HepG2 (cell line): ENCODE data around the gene CNDP1. TPM values are rescaled to one million over a fixed set of nuclear protein-coding genes. Genes with fewer than 3 reads are reported as not detected.

Source experiments
- ATAC-seq: fragments of 200-7000 bp; cut with Tn5 transposase; 3 replicates; pipeline ENCODE4 v1.9.1; 2020; ENCODE audit warnings: mild to moderate bottlenecking, moderate library complexity
- BruUV-seq: library from RNA; stranded (reverse); fragments of 400-500 nt; replicated peaks from 2 replicates; lab custom pipeline; 2021; lab: Mats Ljungman, UMichigan
- CTCF ChIA-PET: fragments of 300-600 bp; formaldehyde crosslinking; extraction: SDS; loops from one replicate; lab custom pipeline; 2021; ENCODE audit warnings: low total read pairs, inconsistent platforms, low intra/inter-chr PET ratio; lab: Yijun Ruan, JAX
- POLR2A ChIA-PET: fragments of 350-600 bp; sonication (Branson Sonifier 250); formaldehyde crosslinking; loops from one replicate; lab custom pipeline; 2020; ENCODE audit warnings: antibody characterized with exemption, inconsistent platforms; lab: Yijun Ruan, JAX
- DNase-seq: peaks from one replicate; pipeline ENCODE4 v3.0.0-alpha.2; 2015; ENCODE audit warnings: low spot score
- FAIRE-seq: peaks from 3 replicates; lab custom pipeline; 2011; peaks lifted over from hg19 to GRCh38; lab: Jason Lieb, UNC
- H2AFZ ChIP-seq: one replicate; pipeline ENCODE4 v1.6.1; 2011; ENCODE audit warnings: low read length, inconsistent platforms
- H3K27ac ChIP-seq: fragments of 300-600 bp; 3 replicates; pipeline ENCODE4 v1.8.0; 2011; ENCODE audit warnings: mixed run types, mild to moderate bottlenecking, mixed read lengths, low read length, inconsistent platforms; ENCODE audit not compliant: insufficient read depth; ENCODE audit errors: extremely low read length
- H3K27me3 ChIP-seq, 2 experiments: fragments of 200-600 bp in 1 of 2; 2 replicates in 1 of 2; 3 replicates in 1 of 2; pipeline versions ENCODE4 v1.6.0 to v1.8.0; 2011; ENCODE audit warnings: low read length in 2 of 2, mild to moderate bottlenecking in 2 of 2, moderate library complexity in 2 of 2, inconsistent platforms in 1 of 2; ENCODE audit not compliant: insufficient read depth in 2 of 2, control insufficient read depth in 1 of 2
- H3K36me3 ChIP-seq, 2 experiments: fragments of 200-600 bp in 1 of 2; replicated peaks in 1 of 2; 2 replicates in 1 of 2; 3 replicates in 1 of 2; pipeline versions ENCODE4 v1.5.1 to v1.8.0; 2011; ENCODE audit warnings: low read length in 2 of 2, inconsistent platforms in 1 of 2; ENCODE audit not compliant: insufficient read depth in 2 of 2, control insufficient read depth in 1 of 2
- H3K4me1 ChIP-seq: 2 replicates; pipeline ENCODE4 v1.5.1; 2012; ENCODE audit warnings: low read length, inconsistent platforms; ENCODE audit not compliant: insufficient read depth
- H3K4me2 ChIP-seq: 2 replicates; pipeline ENCODE4 v1.6.0; 2011; ENCODE audit warnings: low read depth, low read length, inconsistent platforms
- H3K4me3 ChIP-seq, 3 experiments: fragments of 200-600 bp in 1 of 3; sonication (generic), shearing (Covaris generic) in 1 of 3; replicated peaks in 1 of 3; 2 replicates each; pipeline ENCODE4 v1.5.1; 2011 to 2016; ENCODE audit warnings: low read length in 3 of 3, inconsistent platforms in 2 of 3, low read depth in 2 of 3, mild to moderate bottlenecking in 2 of 3, control low read depth in 1 of 3, mixed read lengths in 1 of 3; ENCODE audit not compliant: insufficient read depth in 1 of 3
- H3K79me2 ChIP-seq: one replicate; pipeline ENCODE4 v1.6.1; 2011; ENCODE audit warnings: low read length, inconsistent platforms; ENCODE audit not compliant: insufficient read depth
- H3K9ac ChIP-seq: 2 replicates; pipeline ENCODE4 v1.6.0; 2011; ENCODE audit warnings: mild to moderate bottlenecking, low read depth, low read length, inconsistent platforms; ENCODE audit not compliant: insufficient read depth
- H3K9me3 ChIP-seq: 2 replicates; pipeline ENCODE4 v1.5.1; 2012; ENCODE audit warnings: mild to moderate bottlenecking, low read length
- H4K20me1 ChIP-seq: 2 replicates; pipeline ENCODE4 v1.6.0; 2011; ENCODE audit warnings: inconsistent platforms, mild to moderate bottlenecking, low read length, moderate library complexity; ENCODE audit not compliant: insufficient read depth
- AGO1 ChIP-seq: fragments of 200-400 bp; formaldehyde crosslinking; IDR thresholded peaks from 2 replicates; pipeline ENCODE4 v1.6.1; 2017; ENCODE audit warnings: mild to moderate bottlenecking, low read depth, low read length, moderate library complexity; ENCODE audit not compliant: poor library complexity, severe bottlenecking
- ETV5 ChIP-seq: IDR thresholded peaks from 2 replicates; pipeline ENCODE4 v1.6.1; 2018; ENCODE audit warnings: missing biosample characterization, missing genetic modification reagents, inconsistent platforms, borderline replicate concordance
- GPN1 ChIP-seq: sonication (generic); formaldehyde crosslinking; IDR thresholded peaks from 2 replicates; pipeline ENCODE4 v1.5.1; 2020; ENCODE audit warnings: missing genetic modification reagents, borderline replicate concordance
- SKI ChIP-seq: fragments of 450-650 bp; IDR thresholded peaks from one replicate; pipeline ENCODE4 v1.6.1; 2018; ENCODE audit warnings: mild to moderate bottlenecking; ENCODE audit not compliant: partially characterized antibody
- SP5 ChIP-seq: IDR thresholded peaks from 2 replicates; pipeline ENCODE4 v1.6.1; 2016; ENCODE audit warnings: low read depth, borderline replicate concordance
- ZFY ChIP-seq: sonication (generic); formaldehyde crosslinking; IDR thresholded peaks from 2 replicates; pipeline ENCODE4 v1.4.0; 2020; ENCODE audit warnings: missing genetic modification reagents
- WGBS: methylation state at CpG from one replicate; pipeline ENCODE4 v1.1.6; 2017; ENCODE audit warnings: low lambda C conversion rate; 5-methylcytosine and 5-hydroxymethylcytosine counted together
- in situ Hi-C: cut with HindIII; loops from 2 replicates; pipeline ENCODE4 v1.10.0; 2017; ENCODE audit warnings: low pct_unique_long_range_greater_than_20kb; ENCODE audit not compliant: extremely low pct_ligation_motif_present
- intact Hi-C: fragments of 100-400 bp; cut with micrococcal nuclease; formaldehyde crosslinking; loops from one replicate; pipeline ENCODE4 v1.10.0; 2022; ENCODE audit not compliant: unreplicated experiment
- polyA plus RNA-seq, 8 experiments: library from polyadenylated mRNA; depleted of rRNA in 3 of 8; stranded (reverse) in 7 of 8; unstranded in 1 of 8; fragments of >200 nt; fragmentation: Illumina TruSeq in 4 of 8; extraction: Trizol in 4 of 8; gene quantifications; 2 replicates each; pipeline versions ENCODE4 v1.2.1 to v1.2.3, GENCODE V29; 2011 to 2016; ENCODE audit warnings: low read depth in 4 of 8, missing spikeins in 1 of 8, mixed read lengths in 1 of 8; ENCODE audit not compliant: insufficient read depth in 1 of 8
- total RNA-seq, 5 experiments: library from RNA; depleted of rRNA; stranded (reverse); fragments of >200 nt; fragmentation: Illumina TruSeq; extraction: Trizol; gene quantifications; 2 replicates each; pipeline ENCODE4 v1.2.3, GENCODE V29; 2016; ENCODE audit warnings: low read depth in 1 of 5
- TF ChIP-seq, protein P1 (sequence below), 2 experiments: fragments of 450-650 bp in 1 of 2; sonication (generic) in 1 of 2; formaldehyde crosslinking in 1 of 2; IDR thresholded peaks; 2 replicates each; pipeline versions ENCODE4 v1.6.1 to v1.8.0; 2016 to 2022; ENCODE audit warnings: antibody characterized with exemption in 1 of 2, mild to moderate bottlenecking in 1 of 2, missing genetic modification reagents in 1 of 2
- TF ChIP-seq, protein P2 (sequence below): sonication (generic); formaldehyde crosslinking; IDR thresholded peaks from 2 replicates; pipeline ENCODE4 v1.5.1; 2020; ENCODE audit warnings: mild to moderate bottlenecking, moderate library complexity, missing genetic modification reagents
- TF ChIP-seq, protein P3 (sequence below): sonication (generic); formaldehyde crosslinking; IDR thresholded peaks from 2 replicates; pipeline ENCODE4 v1.5.0; 2020; ENCODE audit warnings: missing genetic modification reagents

CNDP1 gene
- total and polyA plus RNA-seq, 2 of the 13 experiments (the other 11 are each of a cell fraction or from before 2014, with no cell fraction given): 0.01 TPM; not detected in 1

DNA sequence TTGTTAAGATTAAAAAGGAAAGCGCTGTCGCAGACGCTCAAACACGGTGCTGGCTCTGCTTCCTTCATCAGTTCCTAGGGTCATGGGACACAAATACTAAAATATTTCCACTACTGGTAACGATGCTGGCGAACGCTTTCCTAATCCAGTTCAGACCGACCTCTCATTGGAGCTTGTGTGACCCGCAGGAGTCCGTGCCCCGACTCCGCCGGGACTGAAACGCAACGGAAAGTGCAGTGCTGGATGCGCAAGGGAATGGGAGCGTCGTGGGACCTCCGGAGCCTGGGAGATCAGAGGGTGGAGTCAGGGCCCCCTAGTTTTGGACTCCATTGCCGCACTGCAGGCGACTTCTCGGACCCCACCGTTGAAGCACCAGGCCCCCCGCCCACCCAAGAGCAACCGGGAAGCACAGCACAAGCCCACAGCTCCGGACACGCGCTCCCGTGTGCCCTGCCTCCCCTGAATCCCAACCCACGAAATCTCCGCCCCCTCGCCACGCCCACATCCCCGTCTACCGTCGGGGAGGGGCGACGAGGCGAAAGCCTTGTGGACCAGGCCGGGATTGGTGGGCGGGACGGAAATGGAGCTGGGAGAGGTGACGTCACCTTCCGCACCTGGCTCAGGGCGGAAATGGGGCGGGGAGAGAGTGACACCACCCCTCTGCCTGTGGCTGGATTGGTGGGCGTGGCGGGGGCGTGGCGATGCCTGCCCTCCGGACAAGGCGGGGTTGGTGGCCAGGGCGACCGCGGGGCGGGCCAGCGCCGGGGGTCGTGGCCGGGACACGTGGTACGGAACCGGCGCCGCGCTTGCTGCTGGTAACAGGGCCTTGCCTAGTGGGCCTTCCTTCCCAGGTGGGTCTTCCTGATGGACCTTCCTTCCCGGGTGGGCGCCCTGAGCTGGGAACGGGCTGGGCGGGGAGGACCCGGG lies 38.5 kb upstream of the CNDP1 start, which contains the start of gene CNDP2:
Gene CNDP2, plus strand, starts transcription at position 783 of the 927 bp plus-strand sequence. CDS start 3,611 bp downstream, outside the sequence.
- H3K4me1 ChIP-seq: peaks cover 41% of the 10 kb centered on the region
- peak within 1 kb of the TSS; percentile 96 for H3K9ac ChIP-seq
- H3K36me3 ChIP-seq: peaks cover 0 to under 1% of the 10 kb centered on the region in 2 experiments; a peak in 4 of 5 replicates
- intact Hi-C loops (loop anchor here (1.0 to 5.0 kb wide), 4 partner anchors 15 to 349 kb away; partner anchors contain the start of genes FBXO15, TIMM21 and ZNF407), in situ Hi-C loops (loop anchor here (5.0 to 25.0 kb wide), 2 partner anchors 46 to 309 kb away; no protein-coding TSS in a partner anchor)
- DNase-seq: peak; percentile 96
- H2AFZ ChIP-seq: peak within 1 kb of the TSS; percentile 34
- H3K4me2 ChIP-seq: peak within 1 kb of the TSS; percentile 83
- ChIA-PET POLR2A (interaction anchor here (0.7 to 3.2 kb wide), 15 partner anchors 9 to 279 kb away, joined by 3 to 59 read pairs (median 4); no protein-coding TSS in a partner anchor), CTCF (no interaction called here)
- H3K79me2 ChIP-seq: peaks cover 32% of the 10 kb centered on the region
- TSS peak; percentile 97 for BruUV-seq
- WGBS: 1% methylated on average over 22 of the region's 71 CpGs
- FAIRE-seq: peak; percentile 98
- peak within 1 kb of the TSS; percentile 87 for H3K27ac ChIP-seq
- peaks cover 11% of the 10 kb centered on the region for H3K9me3 ChIP-seq
- peak within 1 kb of the TSS; percentile 89 to 90 (median 89) for H3K4me3 ChIP-seq
- peaks cover 4% of the 10 kb centered on the region; the same call in 1 of the 2 replicates for H4K20me1 ChIP-seq
- H3K27me3 ChIP-seq: no peaks in the 10 kb centered on the region; a peak in 1 of 5 replicates
- peak; percentile 87 for ATAC-seq
- TF ChIP-seq SP5 (CRISPR knock-in tag) (peak; percentile 95), AGO1 (peak; percentile 3), SKI (no peak), ETV5 (CRISPR knock-in tag) (peak; percentile 68; the same call in 1 of the 2 replicates), GPN1 (CRISPR knock-in tag) (no peak), ZFY (CRISPR knock-in tag) (peak; percentile 95)
- TF ChIP-seq, protein P1, sequence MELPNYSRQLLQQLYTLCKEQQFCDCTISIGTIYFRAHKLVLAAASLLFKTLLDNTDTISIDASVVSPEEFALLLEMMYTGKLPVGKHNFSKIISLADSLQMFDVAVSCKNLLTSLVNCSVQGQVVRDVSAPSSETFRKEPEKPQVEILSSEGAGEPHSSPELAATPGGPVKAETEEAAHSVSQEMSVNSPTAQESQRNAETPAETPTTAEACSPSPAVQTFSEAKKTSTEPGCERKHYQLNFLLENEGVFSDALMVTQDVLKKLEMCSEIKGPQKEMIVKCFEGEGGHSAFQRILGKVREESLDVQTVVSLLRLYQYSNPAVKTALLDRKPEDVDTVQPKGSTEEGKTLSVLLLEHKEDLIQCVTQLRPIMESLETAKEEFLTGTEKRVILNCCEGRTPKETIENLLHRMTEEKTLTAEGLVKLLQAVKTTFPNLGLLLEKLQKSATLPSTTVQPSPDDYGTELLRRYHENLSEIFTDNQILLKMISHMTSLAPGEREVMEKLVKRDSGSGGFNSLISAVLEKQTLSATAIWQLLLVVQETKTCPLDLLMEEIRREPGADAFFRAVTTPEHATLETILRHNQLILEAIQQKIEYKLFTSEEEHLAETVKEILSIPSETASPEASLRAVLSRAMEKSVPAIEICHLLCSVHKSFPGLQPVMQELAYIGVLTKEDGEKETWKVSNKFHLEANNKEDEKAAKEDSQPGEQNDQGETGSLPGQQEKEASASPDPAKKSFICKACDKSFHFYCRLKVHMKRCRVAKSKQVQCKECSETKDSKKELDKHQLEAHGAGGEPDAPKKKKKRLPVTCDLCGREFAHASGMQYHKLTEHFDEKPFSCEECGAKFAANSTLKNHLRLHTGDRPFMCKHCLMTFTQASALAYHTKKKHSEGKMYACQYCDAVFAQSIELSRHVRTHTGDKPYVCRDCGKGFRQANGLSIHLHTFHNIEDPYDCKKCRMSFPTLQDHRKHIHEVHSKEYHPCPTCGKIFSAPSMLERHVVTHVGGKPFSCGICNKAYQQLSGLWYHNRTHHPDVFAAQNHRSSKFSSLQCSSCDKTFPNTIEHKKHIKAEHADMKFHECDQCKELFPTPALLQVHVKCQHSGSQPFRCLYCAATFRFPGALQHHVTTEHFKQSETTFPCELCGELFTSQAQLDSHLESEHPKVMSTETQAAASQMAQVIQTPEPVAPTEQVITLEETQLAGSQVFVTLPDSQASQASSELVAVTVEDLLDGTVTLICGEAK (IDR thresholded peaks at IDR 0.05): 0 out of 2 replicates have a peak, but pooled peaks have one; percentile 26
- TF ChIP-seq, protein P1 (CRISPR knock-in tag; IDR thresholded peaks at IDR 0.05): no peak; the same call in 1 of the 2 replicates
- TF ChIP-seq, protein P2, sequence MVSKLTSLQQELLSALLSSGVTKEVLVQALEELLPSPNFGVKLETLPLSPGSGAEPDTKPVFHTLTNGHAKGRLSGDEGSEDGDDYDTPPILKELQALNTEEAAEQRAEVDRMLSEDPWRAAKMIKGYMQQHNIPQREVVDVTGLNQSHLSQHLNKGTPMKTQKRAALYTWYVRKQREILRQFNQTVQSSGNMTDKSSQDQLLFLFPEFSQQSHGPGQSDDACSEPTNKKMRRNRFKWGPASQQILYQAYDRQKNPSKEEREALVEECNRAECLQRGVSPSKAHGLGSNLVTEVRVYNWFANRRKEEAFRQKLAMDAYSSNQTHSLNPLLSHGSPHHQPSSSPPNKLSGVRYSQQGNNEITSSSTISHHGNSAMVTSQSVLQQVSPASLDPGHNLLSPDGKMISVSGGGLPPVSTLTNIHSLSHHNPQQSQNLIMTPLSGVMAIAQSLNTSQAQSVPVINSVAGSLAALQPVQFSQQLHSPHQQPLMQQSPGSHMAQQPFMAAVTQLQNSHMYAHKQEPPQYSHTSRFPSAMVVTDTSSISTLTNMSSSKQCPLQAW (CRISPR knock-in tag): peak; percentile 70
- TF ChIP-seq, protein P3, sequence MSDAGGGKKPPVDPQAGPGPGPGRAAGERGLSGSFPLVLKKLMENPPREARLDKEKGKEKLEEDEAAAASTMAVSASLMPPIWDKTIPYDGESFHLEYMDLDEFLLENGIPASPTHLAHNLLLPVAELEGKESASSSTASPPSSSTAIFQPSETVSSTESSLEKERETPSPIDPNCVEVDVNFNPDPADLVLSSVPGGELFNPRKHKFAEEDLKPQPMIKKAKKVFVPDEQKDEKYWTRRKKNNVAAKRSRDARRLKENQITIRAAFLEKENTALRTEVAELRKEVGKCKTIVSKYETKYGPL (CRISPR knock-in tag): no peak
